ENCODE measurements around the gene SIGMAR1. TPM values are rescaled to one million over a fixed set of nuclear protein-coding genes. Genes with fewer than 3 reads are reported as not detected.
A peak's percentile ranks its signal among the peaks of the same experiment; 100 is the strongest.

The SIGMAR1 gene
- total and polyA plus RNA-seq, 3 donors from 2014 or later = 50.3 to 92.4 (median 87.1) TPM

DNA sequence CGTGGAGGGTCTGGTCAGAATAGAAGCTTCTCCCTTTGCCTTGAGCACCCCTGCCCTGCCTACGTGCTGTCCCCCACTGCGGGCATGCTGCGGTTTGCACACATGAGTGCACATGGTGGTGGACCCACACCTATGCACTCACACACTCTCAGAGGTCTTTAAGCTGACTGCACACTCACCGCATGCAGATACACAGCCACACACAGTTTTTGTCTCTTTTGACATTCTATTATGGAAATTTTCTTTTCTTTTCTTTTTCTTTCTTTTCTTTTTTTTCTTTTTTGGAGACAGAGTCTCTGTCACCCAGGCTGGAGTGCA, 8.1 kb downstream of the SIGMAR1 start:
- Histone ChIP-seq H3K9me3 (no peaks in the 10 kb centered on the region), H3K36me3 (ENCODE audit: low read depth, missing control alignments) (no peaks in the 10 kb centered on the region), H3K4me3 (no peak overlapping the region), H3K4me1 (peaks cover 12% of the 10 kb centered on the region), H3K27ac (no peak overlapping the region), H3K27me3 (no peaks in the 10 kb centered on the region)
- WGBS, 2 donors = 13 to 27% methylated on average over 5 of the region's 5 CpGs
- DNase-seq = no peak
- intact Hi-C loops (cut with DNase I; ENCODE audit: low total_unique reads) = no loop called here
- TF ChIP-seq, protein P1, sequence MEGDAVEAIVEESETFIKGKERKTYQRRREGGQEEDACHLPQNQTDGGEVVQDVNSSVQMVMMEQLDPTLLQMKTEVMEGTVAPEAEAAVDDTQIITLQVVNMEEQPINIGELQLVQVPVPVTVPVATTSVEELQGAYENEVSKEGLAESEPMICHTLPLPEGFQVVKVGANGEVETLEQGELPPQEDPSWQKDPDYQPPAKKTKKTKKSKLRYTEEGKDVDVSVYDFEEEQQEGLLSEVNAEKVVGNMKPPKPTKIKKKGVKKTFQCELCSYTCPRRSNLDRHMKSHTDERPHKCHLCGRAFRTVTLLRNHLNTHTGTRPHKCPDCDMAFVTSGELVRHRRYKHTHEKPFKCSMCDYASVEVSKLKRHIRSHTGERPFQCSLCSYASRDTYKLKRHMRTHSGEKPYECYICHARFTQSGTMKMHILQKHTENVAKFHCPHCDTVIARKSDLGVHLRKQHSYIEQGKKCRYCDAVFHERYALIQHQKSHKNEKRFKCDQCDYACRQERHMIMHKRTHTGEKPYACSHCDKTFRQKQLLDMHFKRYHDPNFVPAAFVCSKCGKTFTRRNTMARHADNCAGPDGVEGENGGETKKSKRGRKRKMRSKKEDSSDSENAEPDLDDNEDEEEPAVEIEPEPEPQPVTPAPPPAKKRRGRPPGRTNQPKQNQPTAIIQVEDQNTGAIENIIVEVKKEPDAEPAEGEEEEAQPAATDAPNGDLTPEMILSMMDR (IDR thresholded peaks at IDR 0.05) = no peak
- no peak for TF ChIP-seq POLR2A (IDR thresholded peaks at IDR 0.05)

DNA sequence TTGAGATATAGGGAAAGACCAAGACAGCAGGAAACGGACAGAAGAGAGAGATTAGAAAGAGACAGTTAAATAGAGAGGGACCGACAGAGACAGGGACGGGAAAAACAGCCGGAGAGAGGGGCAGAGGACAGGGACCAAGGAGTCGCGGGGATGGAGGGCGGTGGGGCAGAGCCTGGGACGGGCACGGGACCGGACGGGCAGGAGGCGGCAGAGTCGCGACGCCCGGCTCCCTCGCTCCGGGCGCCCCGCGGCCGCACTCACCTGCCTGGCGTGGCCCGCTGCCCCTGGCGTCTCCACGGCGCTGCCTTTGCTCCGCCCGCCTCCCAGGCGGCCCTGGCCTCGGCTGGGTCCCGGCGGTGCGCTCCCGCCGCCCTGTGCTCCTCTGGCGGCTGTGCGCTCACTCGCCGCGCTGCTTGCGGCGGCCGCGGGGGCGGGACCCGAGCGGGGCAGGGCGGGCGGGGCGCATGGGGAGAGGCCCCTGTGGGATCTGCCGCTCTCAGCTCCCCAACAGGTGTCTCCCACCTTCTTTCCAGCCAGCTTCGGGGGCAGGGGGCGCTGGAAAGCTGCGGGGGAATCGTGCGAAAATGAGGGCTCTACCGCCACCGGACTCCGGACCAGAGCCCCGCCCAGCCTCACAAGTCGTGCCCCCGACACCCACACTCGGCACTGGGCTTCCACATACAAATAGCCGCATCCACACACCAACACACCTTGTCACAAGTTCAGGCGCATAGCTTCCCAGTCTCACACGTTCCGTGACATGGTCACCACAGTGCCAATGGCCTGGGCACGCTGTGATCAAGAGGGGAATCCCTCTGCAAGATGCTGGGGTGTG, 8.7 kb downstream of the SIGMAR1 start, which contains the start of gene ARID3C:
ARID3C (minus strand) TSS at position 411 of the 835 bp plus-strand sequence. CDS start 1,052 bp downstream, outside the sequence.
- TF ChIP-seq POLR2A (IDR thresholded peaks at IDR 0.05) = no peak
- TF ChIP-seq, protein P1 (IDR thresholded peaks at IDR 0.05) = no peak
- intact Hi-C loops (cut with DNase I; ENCODE audit: low total_unique reads) = no loop called here
- H3K4me3 ChIP-seq = peak within 1 kb of the TSS; percentile 31 to 40
- H3K27ac ChIP-seq = no peak within 1 kb of the TSS
- H3K36me3 ChIP-seq (ENCODE audit: low read depth, missing control alignments) = no peaks in the 10 kb centered on the region
- no peaks in the 10 kb centered on the region for H3K27me3 ChIP-seq
- no peaks in the 10 kb centered on the region for H3K9me3 ChIP-seq
- peaks cover 13% of the 10 kb centered on the region for H3K4me1 ChIP-seq
- DNase-seq = peak; percentile 21
- WGBS, 2 donors = 0 to 2% methylated on average over 16 to 46 of the region's 69 CpGs

- H3K4me3 ChIP-seq = peak overlapping the region; percentile 31 to 40
- no peak for TF ChIP-seq POLR2A (IDR thresholded peaks at IDR 0.05)
- TF ChIP-seq, protein P1 (IDR thresholded peaks at IDR 0.05) = no peak
- no peaks in the 10 kb centered on the region for H3K36me3 ChIP-seq (ENCODE audit: low read depth, missing control alignments)
- no peak overlapping the region for H3K27ac ChIP-seq
- H3K27me3 ChIP-seq = no peaks in the 10 kb centered on the region
- intact Hi-C loops (cut with DNase I; ENCODE audit: low total_unique reads) = no loop called here
- DNase-seq = no peak
- H3K9me3 ChIP-seq = no peaks in the 10 kb centered on the region
- 39 to 44% methylated on average over 20 of the region's 20 CpGs for WGBS, 2 donors
- peaks cover 22% of the 10 kb centered on the region for H3K4me1 ChIP-seq
Observed at GRCh38 chr9:34627716-34628655, 9.6 kb downstream of the SIGMAR1 start.

- Histone ChIP-seq H3K27me3 (no peaks in the 10 kb centered on the region), H3K4me1 (peaks cover 22% of the 10 kb centered on the region), H3K9me3 (no peaks in the 10 kb centered on the region), H3K27ac (no peak overlapping the region), H3K4me3 (no peak overlapping the region), H3K36me3 (ENCODE audit: low read depth, missing control alignments) (no peaks in the 10 kb centered on the region)
- 64 to 71% methylated on average over 3 of the region's 3 CpGs for WGBS, 2 donors
- TF ChIP-seq, protein P1 (IDR thresholded peaks at IDR 0.05) = no peak
- no peak for TF ChIP-seq POLR2A (IDR thresholded peaks at IDR 0.05)
- DNase-seq = no peak
- intact Hi-C loops (cut with DNase I; ENCODE audit: low total_unique reads) = no loop called here
Observed at GRCh38 chr9:34625186-34625486, 12.5 kb downstream of the SIGMAR1 start.

All from testis (tissue), 3 donors.